Endothelial cell of umbilical vein (primary cell): ENCODE measurements around the gene CDKN1A. TPM values are rescaled to one million over a fixed set of nuclear protein-coding genes. Genes with fewer than 3 reads are reported as not detected.

Experiments used
- BruUV-seq: library from RNA; stranded (reverse); fragments of 400-500 nt; replicated peaks from 2 replicates; lab custom pipeline; 2021; lab: Mats Ljungman, UMichigan
- CTCF ChIA-PET: fragments of 300-600, 350-600 bp; sonication (Branson Sonifier 250); formaldehyde crosslinking; loops from one replicate; lab custom pipeline; 2021; ENCODE audit warnings: antibody characterized with exemption, inconsistent platforms; lab: Charles Lee
- POLR2A ChIA-PET: fragments of 300-600, 350-600 bp; sonication (Branson Sonifier 250); formaldehyde crosslinking; loops from one replicate; lab custom pipeline; 2021; ENCODE audit warnings: antibody characterized with exemption, inconsistent platforms; lab: Charles Lee
- DNase-seq: peaks from one replicate; pipeline ENCODE4 v3.0.0-alpha.2; 2011; ENCODE audit warnings: low read depth, low spot score
- FAIRE-seq: peaks from 2 replicates; lab custom pipeline; 2011; peaks lifted over from hg19 to GRCh38; lab: Jason Lieb, UNC
- H2AFZ ChIP-seq: 2 replicates; pipeline ENCODE4 v1.6.0; 2012; ENCODE audit warnings: low read depth, low read length, control low read depth, inconsistent platforms
- H3K27ac ChIP-seq: 2 replicates; pipeline ENCODE4 v1.5.1; 2011; ENCODE audit warnings: low read depth, mild to moderate bottlenecking, control low read depth, low read length, moderate library complexity; ENCODE audit not compliant: insufficient read depth
- H3K27me3 ChIP-seq, 2 experiments: 2 replicates each; pipeline versions ENCODE4 v1.6.0 to v1.6.1; 2011; ENCODE audit warnings: low read length in 2 of 2, mixed read lengths in 1 of 2; ENCODE audit not compliant: control insufficient read depth in 2 of 2, insufficient read depth in 2 of 2
- H3K36me3 ChIP-seq, 2 experiments: 2 replicates in 1 of 2; 3 replicates in 1 of 2; pipeline ENCODE4 v1.5.1; 2011; ENCODE audit warnings: low read length in 2 of 2, mild to moderate bottlenecking in 1 of 2, moderate library complexity in 1 of 2; ENCODE audit not compliant: control insufficient read depth in 2 of 2, insufficient read depth in 2 of 2; ENCODE audit errors: extremely low read depth in 1 of 2
- H3K4me1 ChIP-seq: 3 replicates; pipeline ENCODE4 v1.5.1; 2011; ENCODE audit warnings: mild to moderate bottlenecking, low read length; ENCODE audit not compliant: control insufficient read depth, insufficient read depth; ENCODE audit errors: extremely low read depth
- H3K4me2 ChIP-seq: 2 replicates; pipeline ENCODE4 v1.6.1; 2011; ENCODE audit warnings: low read length, control low read depth, mixed read lengths; ENCODE audit not compliant: insufficient read depth
- H3K4me3 ChIP-seq, 3 experiments: fragments of 200-600 bp in 1 of 3; sonication (generic), shearing (Covaris generic) in 1 of 3; replicated peaks in 1 of 3; 2 replicates each; pipeline ENCODE4 v1.5.1; 2011 to 2016; ENCODE audit warnings: control low read depth in 3 of 3, low read length in 3 of 3, mild to moderate bottlenecking in 2 of 3, inconsistent platforms in 1 of 3, low read depth in 1 of 3, moderate library complexity in 1 of 3; ENCODE audit not compliant: insufficient read depth in 1 of 3
- H3K79me2 ChIP-seq: 2 replicates; pipeline ENCODE4 v1.6.0; 2012; ENCODE audit warnings: low read length, inconsistent platforms; ENCODE audit not compliant: control insufficient read depth, insufficient read depth
- H3K9ac ChIP-seq: replicated peaks from 2 replicates; pipeline ENCODE3; 2011; ENCODE audit warnings: low read length, control low read depth; ENCODE audit not compliant: insufficient read depth; ENCODE audit errors: extremely low read depth
- H3K9me1 ChIP-seq: replicated peaks from 3 replicates; pipeline ENCODE4 v1.6.0; 2011; ENCODE audit warnings: mild to moderate bottlenecking, low read length; ENCODE audit not compliant: control insufficient read depth, insufficient read depth; ENCODE audit errors: extremely low read depth
- H3K9me3 ChIP-seq: replicated peaks from 2 replicates; pipeline ENCODE4 v1.5.1; 2012; ENCODE audit warnings: low read length, inconsistent platforms; ENCODE audit not compliant: control insufficient read depth, insufficient read depth
- H4K20me1 ChIP-seq: replicated peaks from 2 replicates; pipeline ENCODE3; 2011; ENCODE audit warnings: mild to moderate bottlenecking, low read length; ENCODE audit not compliant: control insufficient read depth, insufficient read depth; ENCODE audit errors: extremely low read depth
- CTCF ChIP-seq, 2 donors: IDR thresholded peaks; 1 replicate in 1 of 2; 2 replicates in 1 of 2; pipeline ENCODE4 v1.5.1; 2011; ENCODE audit warnings: low read length in 2 of 2, mild to moderate bottlenecking in 2 of 2, moderate library complexity in 2 of 2, control low read depth in 1 of 2, inconsistent platforms in 1 of 2, low read depth in 1 of 2; ENCODE audit not compliant: insufficient read depth in 1 of 2; ENCODE audit errors: extremely low read depth in 1 of 2
- EZH2 ChIP-seq: IDR thresholded peaks from 2 replicates; pipeline ENCODE4 v1.6.1; 2012; ENCODE audit warnings: borderline replicate concordance, low read depth, mild to moderate bottlenecking, moderate library complexity, low read length, inconsistent platforms; ENCODE audit not compliant: severe bottlenecking
- FOS ChIP-seq: IDR thresholded peaks from 2 replicates; pipeline ENCODE4 v1.6.1; 2011; ENCODE audit warnings: mild to moderate bottlenecking, low read length, moderate library complexity, borderline replicate concordance; ENCODE audit not compliant: insufficient read depth
- GATA2 ChIP-seq: IDR thresholded peaks from 2 replicates; pipeline ENCODE4 v1.7.0; 2011; ENCODE audit warnings: low read depth, mild to moderate bottlenecking, moderate library complexity, mixed read lengths, low read length; ENCODE audit not compliant: insufficient read length, insufficient read depth
- JUN ChIP-seq: IDR thresholded peaks from 2 replicates; pipeline ENCODE4 v1.6.1; 2011; ENCODE audit warnings: borderline replicate concordance, low read depth; ENCODE audit not compliant: insufficient read length, insufficient read depth
- MAX ChIP-seq: IDR thresholded peaks from 2 replicates; pipeline ENCODE4 v1.6.1; 2011; ENCODE audit not compliant: insufficient read depth, insufficient read length
- MYC ChIP-seq: IDR thresholded peaks from one replicate; pipeline ENCODE4 v1.6.1; 2011; ENCODE audit warnings: mild to moderate bottlenecking, low read depth, low read length
- POLR2A ChIP-seq: IDR thresholded peaks from 2 replicates; pipeline ENCODE4 v1.6.1; 2012; ENCODE audit warnings: low read depth, mild to moderate bottlenecking, control low read depth, low read length
- POLR2AphosphoS5 ChIP-seq: IDR thresholded peaks from 2 replicates; pipeline ENCODE4 v1.6.1; 2012; ENCODE audit warnings: low read depth, mild to moderate bottlenecking, control low read depth, low read length, moderate library complexity; ENCODE audit not compliant: insufficient read depth
- dilution Hi-C: fragments of 300-500 bp; cut with MboI; formaldehyde crosslinking; loops from one replicate; pipeline ENCODE4 v1.15.0; 2019; ENCODE audit warnings: low sequenced_read_pairs; ENCODE audit not compliant: extremely low pct_ligation_motif_present
- intact Hi-C: fragments of 100-400 bp; cut with micrococcal nuclease; formaldehyde crosslinking; loops from one replicate; pipeline ENCODE4 v1.10.0; 2022
- polyA plus RNA-seq, 4 experiments: library from polyadenylated mRNA; depleted of rRNA in 3 of 4; stranded (reverse) in 3 of 4; unstranded in 1 of 4; fragments of >200 nt; gene quantifications; 2 replicates each; pipeline versions ENCODE4 v1.2.1 to v1.2.3, GENCODE V29; 2011 to 2012; ENCODE audit warnings: missing spikeins in 1 of 4
- total RNA-seq: library from RNA; stranded (reverse); gene quantifications from 2 replicates; pipeline ENCODE4 v1.2.3, GENCODE V29; 2021

CDKN1A gene
- total and polyA plus RNA-seq, 2 donors (not counting 3 experiments of a cell fraction or from before 2014, with no cell fraction given): 170 to 238 TPM

- Histone ChIP-seq H3K4me2 (no peak overlapping the region), H4K20me1 (no peaks in the 10 kb centered on the region), H3K27ac (no peak overlapping the region), H3K27me3 (no peaks in the 10 kb centered on the region), H3K4me1 (no peaks in the 10 kb centered on the region), H3K79me2 (no peaks in the 10 kb centered on the region), H3K36me3 (no peaks in the 10 kb centered on the region), H3K9me3 (no peaks in the 10 kb centered on the region), H3K9me1 (no peaks in the 10 kb centered on the region), H3K4me3 (no peak overlapping the region), H2AFZ (no peak overlapping the region), H3K9ac (no peak overlapping the region)
- FAIRE-seq: no peak
- BruUV-seq: no TSS peak
- dilution Hi-C loops: no loop called here
- DNase-seq: no peak
- intact Hi-C loops: no loop called here
- POLR2A ChIA-PET: no interaction called here
- CTCF ChIA-PET: interaction anchor here (0.7 to 2.8 kb wide), 3 partner anchors 10 to 40 kb away, joined by 3 to 9 read pairs (median 4); no protein-coding TSS in a partner anchor
- no peak for TF ChIP-seq POLR2A
- TF ChIP-seq CTCF (IDR thresholded peaks at IDR 0.05; ENCODE audit: extremely low read depth in 1 of 2, insufficient read depth in 1 of 2, low read depth in 1 of 2, low read length in 2 of 2): no peak
- no peak for TF ChIP-seq EZH2
- TF ChIP-seq FOS: no peak
- TF ChIP-seq MYC: no peak
- no peak for TF ChIP-seq POLR2AphosphoS5
- no peak for TF ChIP-seq GATA2
- no peak for TF ChIP-seq JUN
- TF ChIP-seq MAX: no peak
These were observed 40.6 kb downstream of the CDKN1A start for GRCh38 chr6:36719126-36719525.
